Loucy (cell line): Measurements from ENCODE around the gene TNIP1.

Experiments used
- H2AFZ ChIP-seq: fragments of 200-600 bp; sonication (generic); 2 replicates; pipeline ENCODE4 v1.6.0; 2016; ENCODE audit warnings: antibody characterized with exemption, mild to moderate bottlenecking, low read length, moderate library complexity
- H3F3A ChIP-seq: fragments of 200-600 bp; 2 replicates; pipeline ENCODE4 v1.6.0; 2016; ENCODE audit warnings: antibody characterized with exemption, low read depth, mild to moderate bottlenecking
- H3K27me3 ChIP-seq: fragments of 200-600 bp; sonication (generic); 2 replicates; pipeline ENCODE4 v1.6.1; 2014; ENCODE audit warnings: low read length, mild to moderate bottlenecking; ENCODE audit not compliant: insufficient read depth, poor library complexity, severe bottlenecking
- H3K36me3 ChIP-seq: fragments of 200-600 bp; sonication (generic); 2 replicates; pipeline ENCODE4 v1.6.1; 2016; ENCODE audit warnings: low read length; ENCODE audit not compliant: insufficient read depth
- H3K4me1 ChIP-seq: fragments of 200-600 bp; sonication (generic); 2 replicates; pipeline ENCODE4 v1.5.1; 2014; ENCODE audit warnings: low read length, mild to moderate bottlenecking; ENCODE audit not compliant: insufficient read depth, poor library complexity, severe bottlenecking
- H3K4me2 ChIP-seq: fragments of 200-600 bp; sonication (generic); 2 replicates; pipeline ENCODE4 v1.6.0; 2014; ENCODE audit warnings: antibody characterized with exemption, low read length, low read depth, mild to moderate bottlenecking; ENCODE audit not compliant: poor library complexity, severe bottlenecking
- H3K4me3 ChIP-seq: fragments of 200-600 bp; sonication (generic); 2 replicates; pipeline ENCODE4 v1.5.1; 2014; ENCODE audit warnings: low read length, mild to moderate bottlenecking, mixed read lengths; ENCODE audit not compliant: poor library complexity, severe bottlenecking
- H3K79me2 ChIP-seq: fragments of 200-600 bp; sonication (generic); 2 replicates; pipeline ENCODE4 v1.6.1; 2014; ENCODE audit warnings: low read length; ENCODE audit not compliant: insufficient read depth
- H3K9ac ChIP-seq: fragments of 200-600 bp; sonication (generic); 2 replicates; pipeline ENCODE4 v1.6.0; 2014; ENCODE audit warnings: mild to moderate bottlenecking, low read depth, low read length, moderate library complexity; ENCODE audit not compliant: poor library complexity, severe bottlenecking
- H3K9me2 ChIP-seq: fragments of 200-600 bp; sonication (generic); replicated peaks from 2 replicates; pipeline ENCODE4 v1.6.1; 2016; ENCODE audit warnings: low read depth, low read length, mixed read lengths
- H3K9me3 ChIP-seq: fragments of 200-600 bp; sonication (generic); 2 replicates; pipeline ENCODE4 v1.6.1; 2014; ENCODE audit warnings: mild to moderate bottlenecking, antibody characterized with exemption, low read length, low read depth; ENCODE audit not compliant: insufficient read depth
- H4K20me1 ChIP-seq: fragments of 200-600 bp; sonication (generic); 2 replicates; pipeline ENCODE4 v1.6.0; 2014; ENCODE audit warnings: antibody characterized with exemption, low read length, mild to moderate bottlenecking; ENCODE audit not compliant: insufficient read depth, poor library complexity, severe bottlenecking
- EZH2phosphoT487 ChIP-seq: fragments of 200-600 bp; IDR thresholded peaks from 2 replicates; pipeline ENCODE4 v1.6.1; 2018; ENCODE audit warnings: antibody characterized with exemption, mild to moderate bottlenecking, moderate library complexity, borderline replicate concordance
- TF ChIP-seq, protein P1 (sequence below): fragments of 200-600 bp; sonication (generic); conservative IDR thresholded peaks from 2 replicates; pipeline ENCODE4 v1.5.1; 2014; ENCODE audit warnings: mild to moderate bottlenecking, antibody characterized with exemption, low read length

Gene TNIP1

DNA sequence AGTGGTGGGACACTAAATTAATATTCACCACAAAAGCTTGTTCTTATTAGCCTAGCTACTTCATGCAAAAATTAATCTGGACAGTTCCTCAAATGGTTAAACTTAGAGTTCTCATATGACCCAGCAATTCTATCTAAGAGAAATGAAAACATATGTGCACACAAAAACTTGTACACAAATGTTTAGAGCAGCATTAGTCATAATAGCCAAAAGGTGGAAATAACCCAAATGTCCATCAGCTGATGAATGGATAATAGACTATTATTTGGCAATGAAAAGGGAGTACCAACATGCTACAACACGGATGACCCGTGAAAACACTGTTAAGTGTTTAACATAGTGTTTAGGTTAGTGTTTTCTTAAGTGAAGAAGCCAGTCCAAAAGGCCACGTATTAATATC is 32.8 kb upstream of the TNIP1 start:
- Histone ChIP-seq H3K4me2 (no peak overlapping the region), H3K36me3 (peaks cover 77% of the 10 kb centered on the region; the same call in 1 of the 2 replicates), H4K20me1 (peaks cover 4% of the 10 kb centered on the region), H2AFZ (no peak overlapping the region), H3K9me3 (no peaks in the 10 kb centered on the region), H3K79me2 (no peaks in the 10 kb centered on the region), H3K27me3 (no peaks in the 10 kb centered on the region), H3K4me1 (no peaks in the 10 kb centered on the region), H3F3A (peaks cover 8% of the 10 kb centered on the region; the same call in 1 of the 2 replicates), H3K4me3 (no peak overlapping the region), H3K9me2 (no peaks in the 10 kb centered on the region), H3K9ac (no peak overlapping the region)
- no peak for TF ChIP-seq EZH2phosphoT487
- TF ChIP-seq, protein P1, sequence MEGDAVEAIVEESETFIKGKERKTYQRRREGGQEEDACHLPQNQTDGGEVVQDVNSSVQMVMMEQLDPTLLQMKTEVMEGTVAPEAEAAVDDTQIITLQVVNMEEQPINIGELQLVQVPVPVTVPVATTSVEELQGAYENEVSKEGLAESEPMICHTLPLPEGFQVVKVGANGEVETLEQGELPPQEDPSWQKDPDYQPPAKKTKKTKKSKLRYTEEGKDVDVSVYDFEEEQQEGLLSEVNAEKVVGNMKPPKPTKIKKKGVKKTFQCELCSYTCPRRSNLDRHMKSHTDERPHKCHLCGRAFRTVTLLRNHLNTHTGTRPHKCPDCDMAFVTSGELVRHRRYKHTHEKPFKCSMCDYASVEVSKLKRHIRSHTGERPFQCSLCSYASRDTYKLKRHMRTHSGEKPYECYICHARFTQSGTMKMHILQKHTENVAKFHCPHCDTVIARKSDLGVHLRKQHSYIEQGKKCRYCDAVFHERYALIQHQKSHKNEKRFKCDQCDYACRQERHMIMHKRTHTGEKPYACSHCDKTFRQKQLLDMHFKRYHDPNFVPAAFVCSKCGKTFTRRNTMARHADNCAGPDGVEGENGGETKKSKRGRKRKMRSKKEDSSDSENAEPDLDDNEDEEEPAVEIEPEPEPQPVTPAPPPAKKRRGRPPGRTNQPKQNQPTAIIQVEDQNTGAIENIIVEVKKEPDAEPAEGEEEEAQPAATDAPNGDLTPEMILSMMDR: no peak

GRCh38 chr5:151110992-151111391 is 30.2 kb upstream of the TNIP1 start:
- peaks cover 81% of the 10 kb centered on the region; the same call in 1 of the 2 replicates for H3K36me3 ChIP-seq

DNA sequence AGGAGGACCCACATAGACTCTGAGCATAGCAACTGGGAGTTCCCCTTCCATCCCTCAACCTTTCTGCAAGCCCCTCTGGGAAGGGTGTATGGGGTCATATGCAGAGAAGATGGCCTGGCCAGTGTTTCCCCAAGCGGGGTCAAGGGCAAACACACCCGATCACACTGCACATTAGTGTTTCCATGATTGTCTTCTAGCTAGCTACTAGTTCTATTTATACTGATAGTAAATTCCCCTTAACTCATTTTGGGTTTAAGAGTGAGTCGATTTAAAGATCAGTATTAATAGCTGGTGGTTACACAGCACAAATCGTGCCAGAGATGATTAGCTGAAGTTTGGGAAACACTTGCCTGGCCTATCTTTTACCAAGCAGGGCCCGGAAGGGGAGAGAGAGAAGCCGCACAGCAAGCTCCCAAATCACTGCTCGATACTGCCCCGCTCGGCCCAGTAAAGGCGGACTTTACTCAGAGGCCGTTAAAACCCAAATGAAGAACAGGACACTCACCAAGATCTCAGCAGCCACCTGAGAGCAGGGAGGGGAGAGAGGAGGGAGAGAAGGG is 29.4 kb upstream of the TNIP1 start:
- no peak overlapping the region for H3K9ac ChIP-seq
- H4K20me1 ChIP-seq: no peaks in the 10 kb centered on the region
- no peaks in the 10 kb centered on the region for H3K9me2 ChIP-seq
- H3K27me3 ChIP-seq: no peaks in the 10 kb centered on the region
- H3K9me3 ChIP-seq: no peaks in the 10 kb centered on the region
- TF ChIP-seq, protein P1: no peak
- no peak for TF ChIP-seq EZH2phosphoT487
- H3K4me3 ChIP-seq: no peak overlapping the region
- H3F3A ChIP-seq: no peaks in the 10 kb centered on the region
- H3K79me2 ChIP-seq: no peaks in the 10 kb centered on the region
- H3K4me2 ChIP-seq: no peak overlapping the region
- H2AFZ ChIP-seq: no peak overlapping the region
- H3K4me1 ChIP-seq: no peaks in the 10 kb centered on the region
- H3K36me3 ChIP-seq: peaks cover 82% of the 10 kb centered on the region; the same call in 1 of the 2 replicates

More at GRCh38 chr5:151110992-151111391, 30.2 kb upstream of the TNIP1 start:
- Histone ChIP-seq H3K4me1 (no peaks in the 10 kb centered on the region), H4K20me1 (peaks cover 4% of the 10 kb centered on the region), H3F3A (peaks cover 4% of the 10 kb centered on the region; the same call in 1 of the 2 replicates), H3K4me2 (no peak overlapping the region), H3K9ac (no peak overlapping the region), H3K79me2 (no peaks in the 10 kb centered on the region), H3K4me3 (no peak overlapping the region), H3K9me2 (no peaks in the 10 kb centered on the region), H2AFZ (no peak overlapping the region), H3K9me3 (no peaks in the 10 kb centered on the region), H3K27me3 (no peaks in the 10 kb centered on the region)
- TF ChIP-seq EZH2phosphoT487: no peak
- TF ChIP-seq, protein P1: no peak
